HG03457 (cell line): ENCODE data around the gene ANKFN1.
"Not testable (repeated sequence)": the region's sequence is repeated elsewhere in the genome, so short reads cannot be mapped to it uniquely, and the experiment has no call there.

ENCODE experiments used
- ATAC-seq: cut with Tn5 transposase; IDR thresholded peaks from one replicate; pipeline ENCODE4 v1.9.1; 2021; ENCODE audit warnings: moderate number of reproducible peaks; ENCODE audit not compliant: unreplicated experiment

Gene ANKFN1

DNA sequence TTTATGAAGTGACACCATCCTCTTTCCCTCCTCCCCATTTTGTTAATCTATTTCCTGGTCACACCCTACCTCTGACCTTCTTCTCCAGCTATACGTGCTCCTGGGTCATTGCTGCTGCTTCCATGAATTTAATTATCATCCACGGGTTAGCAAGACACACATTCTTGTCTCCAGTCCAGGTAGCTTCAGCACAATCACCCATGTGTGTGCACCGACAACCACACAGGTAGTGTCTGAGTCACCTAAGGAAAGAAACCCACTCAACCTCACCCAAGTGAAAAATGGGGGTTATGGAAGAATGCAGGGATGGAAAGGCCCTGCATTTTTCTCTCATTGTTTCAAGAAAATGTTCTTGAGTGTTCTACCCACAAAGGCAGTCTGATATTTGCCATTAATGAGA is 135.5 kb downstream of the ANKFN1 start:
- ATAC-seq, result not testable (repeated sequence)

- no peak for ATAC-seq
Measured at GRCh38 chr17:56289321-56289720, 136.0 kb downstream of the ANKFN1 start.

- ATAC-seq, result no peak
Measured at GRCh38 chr17:56290101-56290801, 137.0 kb downstream of the ANKFN1 start.

DNA sequence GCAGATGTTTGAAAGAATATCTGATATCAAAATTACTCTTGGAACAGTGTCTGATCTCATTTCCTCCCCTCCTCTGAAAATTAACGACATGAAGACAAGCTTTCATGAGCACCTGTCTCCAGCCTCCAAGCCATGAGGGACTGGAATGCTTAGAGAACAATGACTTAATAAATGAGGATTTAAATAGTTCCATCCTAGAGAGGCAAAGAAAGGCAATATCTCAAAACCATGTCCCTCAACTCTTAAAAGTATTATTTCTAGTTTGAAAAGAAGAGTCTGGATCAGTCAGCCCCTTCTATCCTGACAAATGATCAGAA is 137.5 kb downstream of the ANKFN1 start:
- no peak for ATAC-seq

DNA sequence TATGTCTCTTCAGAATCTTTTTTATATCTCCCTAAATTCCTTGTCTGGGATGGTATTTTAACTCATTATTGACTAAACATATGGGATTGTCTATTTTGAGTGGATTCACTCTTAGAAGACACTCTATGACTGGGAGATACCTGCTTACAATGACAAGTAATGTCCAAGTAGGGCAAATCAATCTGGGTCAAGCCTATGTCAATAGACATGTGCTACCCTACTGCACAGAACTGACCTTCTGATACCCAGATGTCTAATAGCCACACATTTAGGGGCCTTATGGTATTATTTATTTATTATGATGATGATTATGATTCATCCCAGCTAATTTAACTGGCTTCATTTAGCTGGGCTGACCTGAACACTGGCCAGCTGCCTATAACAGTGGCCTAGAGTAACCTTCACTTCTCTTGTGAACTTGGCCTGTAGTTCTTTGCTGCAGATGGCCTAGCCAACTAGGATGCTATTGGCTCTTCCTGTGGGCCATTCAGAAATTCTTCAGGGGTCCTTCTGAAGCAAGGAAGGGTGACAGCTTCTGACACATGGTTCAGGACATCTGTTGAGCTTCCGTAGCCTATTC is 138.0 kb downstream of the ANKFN1 start:
- ATAC-seq, result no peak

GRCh38 chr17:56292010-56292409 is 138.7 kb downstream of the ANKFN1 start:
- no peak for ATAC-seq

- no peak for ATAC-seq
Measured at GRCh38 chr17:56292578-56292977, 139.3 kb downstream of the ANKFN1 start.

DNA sequence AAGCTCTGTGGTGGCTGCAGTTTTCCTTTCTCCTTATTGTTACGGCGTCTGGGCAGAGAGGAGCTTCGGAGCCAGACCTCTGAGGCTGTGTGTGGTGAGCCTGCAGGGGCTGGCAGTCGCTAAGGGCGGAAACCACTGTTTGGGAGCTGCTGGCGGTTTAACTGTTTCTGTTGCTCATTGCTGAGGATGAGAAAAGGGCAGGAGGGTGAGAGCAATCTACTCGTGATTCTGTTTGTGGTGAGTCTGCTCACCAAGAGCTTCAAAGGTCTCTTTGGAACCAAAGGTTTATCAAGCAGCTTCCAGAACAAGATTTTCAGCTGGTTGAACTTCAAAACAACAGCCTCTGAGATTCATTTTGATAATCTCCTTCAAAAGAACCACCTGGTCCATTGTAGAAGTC is 143.9 kb downstream of the ANKFN1 start:
- ATAC-seq, result no peak

DNA sequence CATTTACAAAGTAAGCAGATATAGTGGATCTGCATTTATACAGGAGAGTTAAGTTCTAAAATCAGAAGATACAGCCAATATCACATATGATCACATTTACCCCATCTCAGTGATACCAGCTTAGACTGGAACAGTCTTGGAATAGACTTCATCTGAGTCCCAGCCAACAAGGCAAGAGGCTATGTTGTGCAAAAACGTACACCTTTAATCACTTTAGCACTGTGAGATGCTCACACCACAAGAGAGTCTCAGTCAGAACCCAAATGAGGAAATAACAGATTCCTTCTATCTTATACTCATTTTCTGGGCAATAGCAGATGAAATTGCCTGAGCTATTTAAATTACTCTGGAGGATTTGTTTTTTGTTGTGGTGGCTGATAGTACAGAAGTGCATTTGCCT is 145.6 kb downstream of the ANKFN1 start:
- ATAC-seq, result no peak

- ATAC-seq, result no peak
Measured at GRCh38 chr17:56300144-56300543, 146.9 kb downstream of the ANKFN1 start.

GRCh38 chr17:56305007-56305406 is 151.7 kb downstream of the ANKFN1 start:
- ATAC-seq, result no peak

- ATAC-seq, result no peak
Measured at GRCh38 chr17:56309897-56310296, 156.6 kb downstream of the ANKFN1 start.

GRCh38 chr17:56310782-56311181 is 157.5 kb downstream of the ANKFN1 start:
- ATAC-seq, result no peak

GRCh38 chr17:56313201-56313600 is 159.9 kb downstream of the ANKFN1 start:
- no peak for ATAC-seq

- no peak for ATAC-seq
Measured at GRCh38 chr17:56314026-56314425, 160.8 kb downstream of the ANKFN1 start.

GRCh38 chr17:56314984-56315602 is 161.8 kb downstream of the ANKFN1 start:
- ATAC-seq, result no peak

DNA sequence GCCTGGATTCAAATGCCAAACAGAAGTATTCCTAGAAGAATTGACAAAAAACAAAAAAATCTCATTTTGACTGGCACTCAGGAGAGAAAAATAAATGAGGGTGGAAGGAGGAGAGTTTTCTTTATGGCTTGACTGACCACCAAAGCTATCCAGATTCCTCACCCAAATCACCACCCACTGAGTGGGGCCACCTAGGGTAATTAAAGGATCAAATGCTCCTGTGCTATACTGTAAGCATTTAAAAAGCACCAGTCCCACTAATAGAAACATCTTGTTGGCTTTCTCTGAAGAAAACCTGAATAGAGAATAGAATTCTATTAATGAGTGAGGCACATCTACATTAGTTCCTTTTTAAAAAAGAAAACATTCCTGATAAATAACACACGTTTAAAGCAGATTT is 163.3 kb downstream of the ANKFN1 start:
- ATAC-seq, result no peak

DNA sequence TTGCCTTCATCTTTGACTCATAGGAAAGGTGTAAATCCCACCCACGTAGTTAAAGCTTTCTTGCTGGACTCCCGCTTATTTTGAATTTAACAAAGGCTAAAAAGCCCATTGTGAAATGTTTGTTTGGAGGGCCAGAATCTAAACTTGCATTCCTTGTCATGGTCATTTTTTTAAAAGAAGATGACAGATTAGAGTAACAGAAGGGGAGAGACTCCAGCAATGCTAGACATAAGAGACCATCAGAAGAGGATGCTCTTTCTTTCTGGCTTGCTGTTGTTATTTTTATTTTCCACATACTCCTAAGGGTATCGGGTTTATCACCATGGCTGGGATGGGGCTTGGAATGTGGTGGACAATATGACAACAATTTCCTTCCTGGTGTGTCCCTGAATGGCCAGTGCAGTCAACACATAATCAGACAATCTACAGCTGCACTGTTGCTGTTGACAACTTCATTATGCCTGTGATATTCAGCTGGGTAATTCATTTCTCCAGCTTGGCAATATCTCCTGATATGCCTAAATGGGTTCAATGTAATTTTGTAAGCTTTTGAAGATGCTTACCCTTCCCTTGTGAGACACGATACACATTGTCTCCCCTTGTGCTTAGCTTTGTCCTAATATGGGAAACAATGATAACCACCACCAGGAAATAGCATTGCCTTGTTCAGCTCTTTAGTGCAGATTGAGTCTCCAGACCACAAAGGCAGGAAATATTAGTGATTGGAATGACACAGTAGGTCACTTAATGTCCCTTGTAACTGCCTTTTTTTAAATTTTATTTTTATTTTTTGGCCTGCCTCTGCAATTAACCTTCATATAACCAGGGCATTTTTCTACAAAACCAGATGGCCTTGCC is 164.3 kb downstream of the ANKFN1 start:
- ATAC-seq, result no peak

GRCh38 chr17:56319531-56319930 is 166.3 kb downstream of the ANKFN1 start:
- no peak for ATAC-seq

DNA sequence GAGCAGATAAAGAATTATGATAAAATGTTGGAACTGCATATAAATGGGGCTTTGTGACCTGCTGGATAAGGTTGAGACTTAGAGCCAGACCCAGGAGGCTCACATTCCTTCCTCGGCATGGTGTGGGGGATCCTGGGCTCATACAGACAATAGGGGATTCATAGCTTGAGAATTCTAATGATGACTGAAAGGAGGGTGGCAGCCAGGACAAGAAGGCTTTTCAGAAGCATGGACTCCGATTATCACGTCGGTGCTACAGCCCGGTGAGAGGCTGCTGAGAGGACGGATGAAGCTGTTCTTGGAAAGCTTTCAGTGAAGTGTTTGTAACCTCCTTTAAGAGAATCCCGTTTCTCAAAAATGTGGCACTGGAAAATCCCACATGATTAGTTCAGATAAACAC is 167.2 kb downstream of the ANKFN1 start:
- no peak for ATAC-seq

- ATAC-seq, result no peak
Measured at GRCh38 chr17:56322991-56323390, 169.7 kb downstream of the ANKFN1 start.

DNA sequence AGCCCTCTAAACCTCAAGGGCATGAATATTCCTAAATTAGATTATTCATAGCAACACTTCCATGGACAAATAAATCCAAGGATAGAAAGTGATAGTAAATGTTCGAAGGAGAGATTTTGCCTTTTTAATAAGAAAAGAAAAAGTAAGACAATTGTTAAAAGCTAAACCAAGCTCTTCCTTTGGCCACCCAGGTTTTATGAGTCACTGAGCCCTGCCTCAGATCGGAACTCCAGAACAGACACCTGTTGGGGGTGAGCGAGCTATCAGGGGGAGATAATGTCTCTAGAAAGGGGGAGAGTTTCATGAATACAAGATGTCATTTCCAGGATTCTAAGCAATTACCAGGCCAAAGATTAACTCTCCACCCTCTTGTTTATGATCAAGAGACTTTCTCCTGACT is 171.4 kb downstream of the ANKFN1 start:
- no peak for ATAC-seq
